RKO (cell line): ENCODE results near the gene CCDC50.

ENCODE experiments used
- DNase-seq: peaks from one replicate; pipeline ENCODE4 v3.0.0-alpha.2; 2016; ENCODE audit warnings: low spot score

The CCDC50 gene, protein sequence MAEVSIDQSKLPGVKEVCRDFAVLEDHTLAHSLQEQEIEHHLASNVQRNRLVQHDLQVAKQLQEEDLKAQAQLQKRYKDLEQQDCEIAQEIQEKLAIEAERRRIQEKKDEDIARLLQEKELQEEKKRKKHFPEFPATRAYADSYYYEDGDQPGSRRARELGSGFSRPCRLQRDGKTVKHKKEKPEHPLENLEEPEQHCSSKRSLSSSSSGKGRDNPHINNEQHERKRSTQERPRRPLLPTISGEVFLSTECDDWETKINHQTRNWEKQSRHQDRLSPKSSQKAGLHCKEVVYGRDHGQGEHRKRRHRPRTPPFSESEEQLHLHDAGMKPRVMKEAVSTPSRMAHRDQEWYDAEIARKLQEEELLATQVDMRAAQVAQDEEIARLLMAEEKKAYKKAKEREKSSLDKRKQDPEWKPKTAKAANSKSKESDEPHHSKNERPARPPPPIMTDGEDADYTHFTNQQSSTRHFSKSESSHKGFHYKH

DNA sequence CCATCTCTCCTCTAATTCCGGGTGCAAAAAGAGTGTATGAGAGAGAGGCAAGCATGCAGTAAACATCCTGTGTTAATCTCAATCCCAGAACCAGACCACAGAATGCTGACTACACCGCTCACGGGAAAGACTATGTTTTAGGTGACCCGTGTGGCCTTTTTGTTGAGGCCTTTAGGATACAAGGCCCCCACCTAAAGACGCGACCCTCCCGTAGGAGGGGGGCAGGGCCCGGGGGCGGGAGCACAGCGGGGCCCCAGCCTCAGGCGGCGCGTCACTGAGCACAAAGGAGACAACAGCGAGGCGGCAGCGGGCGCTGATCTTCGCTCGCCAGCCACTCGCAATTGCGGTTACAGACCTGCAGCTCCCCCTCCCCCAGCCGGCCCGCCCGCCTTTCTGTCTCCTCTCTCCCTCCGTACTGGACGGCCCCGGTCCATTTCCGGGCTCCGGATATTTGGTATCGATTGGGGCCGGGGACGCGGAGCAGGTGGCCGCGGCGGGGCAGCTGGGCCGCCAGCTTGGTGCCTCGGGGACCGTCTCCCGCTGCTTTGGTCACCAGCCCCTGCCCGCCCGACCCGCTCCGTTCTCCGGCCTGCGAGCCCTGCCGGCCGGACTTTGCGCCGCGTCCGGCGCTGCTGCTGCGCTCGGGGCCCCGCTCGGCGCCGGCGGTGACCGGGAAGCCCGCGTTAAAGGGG lies at the start of gene CCDC50:
CCDC50 (plus strand) TSS at position 433 of the 692 bp plus-strand sequence. CDS start 281 bp downstream, outside the sequence.
- peak; percentile 83 for DNase-seq

DNA sequence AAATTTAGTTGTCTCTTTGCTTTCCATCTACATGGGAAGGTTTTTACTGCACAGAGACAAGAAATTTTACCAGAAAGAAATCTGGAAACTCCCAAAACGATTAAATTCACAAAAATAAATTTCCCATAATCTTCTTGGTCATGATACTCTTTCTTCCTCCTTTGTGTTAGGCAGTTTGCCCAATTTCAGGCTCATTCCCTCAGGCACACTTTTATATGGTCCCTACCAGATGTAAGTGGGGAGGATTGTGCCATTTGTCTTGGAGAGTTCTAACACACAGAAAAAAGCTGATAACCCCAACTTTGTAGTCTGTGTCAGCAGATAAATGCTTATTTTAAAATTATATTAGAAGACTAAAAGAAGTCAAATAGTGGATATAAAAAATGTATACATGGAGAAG lies 49.1 kb upstream of the CCDC50 start:
- DNase-seq = no peak

DNA sequence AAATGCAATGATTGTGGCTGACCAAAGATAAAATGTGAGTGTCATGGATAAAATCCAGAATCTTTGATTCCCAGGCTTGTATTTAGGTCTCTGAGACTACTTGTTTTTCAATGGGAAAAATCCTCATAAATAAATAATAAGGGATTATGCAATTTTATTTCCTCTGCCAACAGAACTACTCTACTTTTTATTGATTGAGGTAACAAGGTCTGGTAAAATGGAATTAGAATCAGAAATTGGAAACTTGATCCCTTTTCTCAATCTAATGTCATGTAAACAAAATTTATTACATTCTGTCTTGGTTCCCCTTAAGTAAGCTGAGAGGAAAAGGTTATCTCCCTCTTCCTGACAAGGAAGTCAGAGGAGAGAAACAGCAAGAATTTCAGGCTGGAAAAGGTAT lies 48.3 kb upstream of the CCDC50 start:
- no peak for DNase-seq

DNA sequence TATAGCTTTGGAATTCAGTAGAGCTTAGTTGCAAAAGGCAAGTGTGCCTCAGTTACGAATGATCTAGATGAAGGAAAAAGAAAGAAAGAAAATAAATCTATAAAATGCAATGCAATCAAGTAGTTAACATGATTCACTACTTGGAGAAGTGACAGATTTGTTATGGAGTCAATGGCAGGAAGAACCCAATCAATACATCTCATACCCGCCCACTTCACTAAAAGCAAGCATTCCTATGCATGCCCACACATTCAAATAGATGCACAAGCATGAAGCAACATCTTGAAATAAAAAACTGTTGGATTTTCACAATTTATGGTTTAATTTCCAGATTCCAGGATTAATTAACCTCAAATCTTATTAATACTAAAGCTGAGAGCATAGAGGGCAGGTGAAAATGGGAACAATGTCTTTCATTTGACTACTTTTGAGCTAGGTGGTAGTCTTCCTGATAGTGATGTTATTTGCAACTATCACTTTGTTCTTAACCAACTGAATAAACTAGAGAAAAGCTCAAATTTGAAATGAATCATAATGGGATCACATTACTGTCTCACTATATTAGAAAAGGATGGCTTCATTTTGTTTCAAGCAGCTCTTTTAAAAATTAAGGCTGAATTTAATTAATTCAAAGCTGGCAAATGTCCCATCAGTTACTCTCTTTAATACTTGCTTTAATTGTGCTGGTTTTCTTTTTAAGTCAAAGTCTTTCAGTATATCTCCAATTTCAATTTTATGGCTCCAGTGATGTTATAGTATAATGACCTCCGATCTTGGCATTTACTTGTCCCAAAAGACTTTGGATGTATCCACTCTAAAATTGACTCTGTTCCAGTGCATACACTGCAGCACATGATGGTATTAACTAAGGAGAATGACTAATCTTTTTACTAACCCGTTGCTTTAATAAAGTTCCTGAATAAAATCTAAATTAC lies 46.7 kb upstream of the CCDC50 start:
- no peak for DNase-seq

DNA sequence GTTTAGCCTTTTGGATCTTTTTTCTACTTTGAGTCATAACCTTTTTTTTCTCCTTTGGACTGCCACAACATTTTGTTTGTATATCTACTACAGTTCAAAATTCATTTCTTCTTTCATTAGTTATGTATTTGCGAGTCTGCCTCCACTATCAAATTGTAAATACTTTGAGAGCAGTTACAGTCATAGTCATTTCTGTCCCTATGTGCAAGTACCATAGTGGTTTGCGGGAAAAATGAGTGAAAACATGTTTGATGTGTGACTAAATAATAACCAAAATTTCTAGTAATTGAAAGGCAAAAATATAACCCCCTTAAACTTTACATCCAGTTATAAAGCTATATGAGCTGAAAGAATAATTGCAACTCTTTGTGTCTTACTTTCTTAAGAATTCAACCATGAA lies 45.8 kb upstream of the CCDC50 start:
- no peak for DNase-seq

DNA sequence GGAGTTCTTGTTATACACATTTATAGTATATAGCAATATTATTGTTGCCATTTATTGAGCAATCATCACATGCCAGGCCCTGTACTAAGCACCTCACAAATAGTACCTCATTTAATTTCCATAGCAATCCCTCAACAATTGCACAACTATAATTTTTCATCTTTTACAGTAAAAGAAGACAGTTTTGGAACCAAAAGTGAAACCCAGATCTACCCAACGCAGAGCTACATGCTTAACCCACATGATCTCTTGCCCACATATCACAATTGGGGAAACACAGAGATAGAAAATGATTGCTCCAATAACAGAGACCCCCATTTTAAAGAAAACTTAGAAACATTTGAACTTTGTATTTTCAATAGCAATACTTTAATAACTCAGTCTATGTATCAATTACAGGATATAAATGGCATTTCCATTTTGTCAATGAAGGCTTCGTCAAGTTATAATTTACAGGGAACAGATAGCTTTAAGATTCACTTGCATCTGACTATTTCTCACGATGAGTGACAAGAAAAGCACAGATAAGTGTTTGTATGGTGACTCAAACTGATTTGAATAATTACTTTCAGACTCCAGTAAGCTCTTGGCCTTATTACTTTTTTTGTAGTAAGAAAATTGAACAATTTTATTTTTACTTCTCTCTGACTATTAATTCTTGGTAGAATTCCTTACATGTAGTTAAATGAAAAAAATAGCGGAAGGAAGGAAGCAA lies 38.7 kb upstream of the CCDC50 start:
- no peak for DNase-seq

DNA sequence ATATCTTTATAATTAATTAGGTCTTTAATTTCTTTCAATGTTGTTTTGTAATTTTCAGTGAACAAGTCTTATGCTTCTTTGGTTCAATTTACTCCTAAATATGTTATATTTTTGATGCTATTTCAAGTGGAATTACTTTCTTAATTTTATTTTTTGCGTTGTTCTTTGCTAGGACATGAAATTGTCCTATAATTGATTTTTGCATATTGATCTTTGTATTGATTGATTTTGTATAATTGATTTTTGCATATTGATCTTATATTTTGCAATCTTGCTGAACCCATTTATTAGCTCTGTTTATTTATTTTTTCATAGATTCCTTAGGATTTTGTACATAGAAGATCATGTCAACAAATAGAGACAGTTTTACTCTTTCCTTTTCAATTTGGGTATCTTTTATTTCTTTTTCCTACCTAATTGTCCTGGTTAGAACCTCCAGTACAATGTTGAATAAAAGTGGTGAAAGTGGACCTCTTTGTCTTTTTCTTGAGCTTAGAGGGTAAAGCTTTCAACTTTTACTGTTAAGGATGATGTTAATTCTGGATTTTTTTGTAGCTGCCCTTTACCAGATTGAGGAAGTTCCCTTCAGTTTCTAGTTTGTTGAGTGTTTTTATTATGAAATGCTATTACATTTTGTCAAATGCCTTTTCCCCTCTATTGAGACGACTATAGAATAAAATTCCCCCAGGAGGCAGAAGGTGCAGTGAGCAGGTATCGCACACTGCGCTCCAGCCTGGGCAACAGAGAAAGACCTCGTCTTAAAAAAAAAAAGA lies 36.8 kb upstream of the CCDC50 start:
- no peak for DNase-seq

DNA sequence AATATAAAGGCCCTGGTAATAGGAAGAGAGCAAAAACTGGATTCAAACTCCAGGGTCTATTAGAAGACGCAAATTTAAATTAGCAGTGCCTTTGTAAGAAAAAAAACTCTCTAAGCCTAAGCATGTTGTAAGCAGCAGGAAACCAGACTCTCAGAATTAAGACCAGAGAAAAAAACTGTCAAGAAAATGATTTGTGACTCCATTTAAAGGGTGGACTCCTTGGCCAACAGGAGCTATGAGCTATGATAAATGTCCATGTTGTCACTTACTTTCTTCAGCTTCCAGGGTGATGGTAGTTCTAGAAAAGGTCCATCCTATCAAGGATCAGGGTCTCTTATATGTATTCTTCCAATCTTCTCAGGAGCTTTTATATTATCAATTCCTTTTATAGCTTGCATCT lies 34.9 kb upstream of the CCDC50 start:
- no peak for DNase-seq

DNA sequence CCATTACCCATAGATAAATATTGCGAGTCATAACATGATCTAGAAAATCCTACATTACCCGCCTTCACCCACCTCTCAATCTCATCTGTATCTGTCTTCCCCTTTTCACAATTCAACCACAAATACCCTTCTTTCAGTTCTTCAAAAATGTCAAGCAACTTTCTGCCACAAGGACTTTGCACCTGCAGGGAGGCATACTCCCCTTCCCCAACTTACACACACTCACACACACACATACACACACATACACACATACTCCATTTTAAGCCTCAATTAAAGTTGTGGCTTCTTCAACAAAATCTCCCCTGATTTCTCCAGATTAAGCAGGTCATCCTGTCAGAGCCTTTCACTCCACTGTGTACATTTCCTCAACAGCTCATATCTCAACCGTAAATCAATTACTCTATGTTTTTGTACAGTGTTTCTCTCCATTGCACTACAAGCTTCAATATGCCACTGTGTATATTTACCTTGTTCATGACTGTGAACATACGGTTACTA lies 33.1 kb upstream of the CCDC50 start:
- DNase-seq = no peak

DNA sequence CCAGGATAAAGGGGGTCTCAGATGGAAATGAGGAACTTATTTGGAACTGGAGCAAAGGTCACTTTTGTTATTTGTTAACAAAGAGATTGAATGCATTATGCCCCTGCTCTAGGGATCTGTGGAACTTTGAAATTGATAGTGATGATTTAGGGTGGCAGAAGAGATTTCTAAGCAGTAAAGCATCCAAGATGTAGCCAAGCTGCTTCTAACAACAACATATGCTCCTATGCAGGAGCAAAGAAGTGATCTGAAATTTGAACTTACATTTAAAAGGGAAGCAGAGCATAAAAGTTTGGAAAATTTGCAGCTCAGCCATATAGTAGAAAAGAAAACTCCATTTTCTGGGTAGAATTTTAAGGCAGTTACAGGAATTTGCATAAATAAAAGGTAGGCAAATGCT lies 30.3 kb upstream of the CCDC50 start:
- DNase-seq = no peak

DNA sequence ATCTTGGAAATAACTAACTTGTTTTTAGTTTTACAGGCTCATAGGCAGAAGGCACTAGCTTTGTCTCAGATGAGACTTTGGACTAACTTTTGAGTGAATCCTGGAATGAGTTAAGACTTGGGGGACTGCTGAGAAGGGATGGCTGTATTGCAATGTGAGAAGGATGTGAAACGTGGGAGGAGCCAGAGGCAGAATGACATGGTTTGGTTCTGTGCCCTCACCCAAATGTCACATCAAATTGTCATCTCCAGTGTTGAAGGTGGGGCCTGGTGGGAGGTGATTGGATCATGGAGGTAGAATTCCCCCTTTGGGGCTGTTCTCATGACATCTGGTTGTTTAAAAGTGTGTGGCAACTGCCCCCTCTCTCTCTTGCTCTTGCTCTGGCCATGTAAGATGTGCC lies 28.8 kb upstream of the CCDC50 start:
- DNase-seq = no peak

DNA sequence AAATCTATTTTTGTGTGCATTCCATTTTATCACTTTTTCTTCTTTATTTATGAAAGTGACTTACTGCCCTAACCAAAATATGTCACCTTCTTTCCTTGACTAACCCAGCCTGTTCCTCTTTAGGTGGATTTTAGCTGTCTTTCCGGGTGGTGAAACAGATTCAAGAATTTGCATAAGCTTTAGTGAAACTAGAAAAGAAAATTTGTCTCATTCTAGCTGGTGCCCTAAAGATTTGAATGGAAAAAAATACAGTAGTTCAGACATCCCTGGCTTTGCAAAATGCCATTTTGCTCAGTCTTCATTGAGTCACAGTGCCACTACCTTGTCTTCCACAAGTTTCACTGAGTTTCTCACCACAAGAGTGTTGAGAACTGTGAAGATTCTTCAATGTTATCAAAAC lies 28.2 kb upstream of the CCDC50 start:
- DNase-seq = no peak

DNA sequence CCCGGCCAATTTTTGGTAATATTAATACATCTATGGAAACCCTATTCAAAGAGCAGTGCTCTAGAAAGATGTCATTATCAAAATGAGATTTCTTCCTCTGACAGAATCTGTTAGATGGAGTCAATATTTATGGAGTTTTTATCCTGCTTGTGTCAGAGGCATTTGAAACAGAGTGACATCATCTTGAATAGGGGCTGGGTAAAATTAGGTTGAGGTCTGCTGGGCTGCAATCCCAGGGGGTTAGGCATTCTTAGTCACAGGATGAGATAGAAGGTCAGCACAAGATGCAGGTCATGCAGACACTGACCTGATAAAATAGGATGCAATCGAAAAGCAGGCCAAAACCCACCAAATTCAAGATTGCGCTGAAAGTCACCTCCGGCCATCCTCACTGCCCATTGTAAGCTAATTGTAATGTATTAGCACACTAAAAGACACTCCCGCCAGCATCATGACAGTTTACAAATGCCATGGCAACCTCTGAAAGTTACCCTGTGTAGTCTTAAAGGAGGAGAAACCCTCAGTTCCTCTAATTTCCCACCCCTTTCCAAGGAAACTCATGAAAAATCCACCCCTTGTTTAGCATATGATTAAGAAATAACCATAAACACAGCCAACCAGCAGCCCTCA lies 27.3 kb upstream of the CCDC50 start:
- no peak for DNase-seq

DNA sequence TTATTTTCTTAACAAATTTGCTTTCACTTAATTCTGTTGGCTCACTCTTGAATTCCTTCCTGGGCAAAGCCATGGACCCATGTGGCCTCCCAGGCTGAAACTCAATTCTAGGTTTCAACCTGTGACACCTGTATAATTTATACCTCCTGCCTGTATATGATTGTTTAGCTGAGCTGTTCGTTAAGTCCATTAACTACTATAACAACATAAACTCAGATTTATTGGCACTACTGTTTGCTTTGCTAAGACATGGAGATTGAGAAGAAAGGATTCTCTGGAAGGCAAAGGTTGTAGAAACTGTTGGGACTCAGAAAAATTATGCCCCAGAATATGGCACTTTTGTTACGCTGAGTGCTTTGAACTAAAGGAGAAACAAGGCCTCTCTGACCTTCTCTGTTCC lies 26.7 kb upstream of the CCDC50 start:
- DNase-seq = no peak

DNA sequence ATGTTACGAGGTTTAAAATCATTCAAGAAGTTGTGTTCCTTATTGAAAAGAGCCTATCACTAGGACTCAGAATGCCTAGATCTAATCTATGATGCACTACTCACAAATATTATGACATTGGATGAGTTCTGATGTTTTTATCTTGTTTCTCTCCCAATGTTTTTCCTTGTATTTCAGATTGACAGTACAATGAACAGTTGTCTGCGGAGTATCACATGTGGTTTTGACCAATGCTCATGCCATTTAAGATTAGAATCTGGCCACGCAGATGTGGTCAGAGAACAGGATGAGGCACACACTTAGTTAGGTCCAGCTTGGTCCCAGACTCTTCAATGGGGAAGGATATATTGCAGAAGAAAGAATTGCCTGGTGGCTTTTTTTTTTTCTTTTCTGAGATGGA lies 25.6 kb upstream of the CCDC50 start:
- no peak for DNase-seq

DNA sequence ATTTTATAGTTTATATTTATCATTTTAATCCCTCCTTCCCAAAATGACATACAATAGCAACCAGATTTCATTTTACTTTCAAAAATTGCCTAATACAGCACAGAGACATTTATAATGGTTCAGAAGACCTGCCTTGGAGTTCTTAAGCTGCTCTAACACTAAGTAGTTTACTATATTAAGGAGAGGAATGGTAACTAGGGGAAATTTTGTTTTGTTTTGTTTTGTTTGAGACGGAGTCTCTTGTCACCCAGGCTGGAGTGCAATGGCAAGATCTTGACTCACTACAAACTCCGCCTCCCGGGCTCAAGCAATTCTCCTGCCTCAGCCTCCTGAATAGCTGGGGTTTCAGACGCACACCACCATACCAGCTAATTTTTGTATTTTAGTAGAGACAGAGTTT lies 22.8 kb upstream of the CCDC50 start:
- no peak for DNase-seq

DNA sequence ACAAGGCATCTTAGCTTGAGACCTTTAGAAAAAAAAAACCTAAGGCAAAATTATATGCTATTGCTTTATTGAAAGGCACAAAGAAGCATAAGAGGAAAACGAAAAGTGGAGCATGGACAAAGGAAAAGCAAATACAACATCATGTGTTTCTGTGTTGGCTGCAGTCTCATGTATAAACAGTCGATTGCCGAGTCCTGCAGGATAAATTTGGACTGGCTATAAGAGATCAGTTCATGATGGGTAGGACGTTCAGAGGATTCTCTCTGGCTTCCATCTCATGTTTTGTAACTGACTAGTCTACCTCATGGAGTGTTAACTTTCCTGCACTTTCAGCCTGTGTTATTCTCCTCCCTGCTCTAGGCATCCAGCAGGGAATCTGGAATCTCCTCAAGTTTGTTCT lies 21.9 kb upstream of the CCDC50 start:
- DNase-seq = no peak

DNA sequence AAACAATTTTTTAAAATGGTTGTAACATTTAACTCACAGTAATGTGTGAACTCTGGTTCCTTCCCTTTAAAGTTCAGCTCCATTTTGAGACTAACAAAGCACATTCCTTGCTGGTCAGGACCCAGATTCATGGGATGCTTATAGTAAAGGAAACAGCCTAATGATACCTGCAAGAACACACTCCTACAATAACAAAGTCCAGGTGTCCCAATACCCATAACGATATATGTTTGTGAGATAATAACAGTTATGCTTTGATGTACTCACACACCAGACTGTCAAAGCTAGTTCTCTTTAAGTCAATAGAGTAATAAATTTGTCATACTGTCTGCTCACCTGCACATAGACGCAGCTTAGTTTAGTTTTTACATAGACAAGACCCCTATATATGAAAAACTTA lies 15.9 kb upstream of the CCDC50 start:
- DNase-seq = no peak

DNA sequence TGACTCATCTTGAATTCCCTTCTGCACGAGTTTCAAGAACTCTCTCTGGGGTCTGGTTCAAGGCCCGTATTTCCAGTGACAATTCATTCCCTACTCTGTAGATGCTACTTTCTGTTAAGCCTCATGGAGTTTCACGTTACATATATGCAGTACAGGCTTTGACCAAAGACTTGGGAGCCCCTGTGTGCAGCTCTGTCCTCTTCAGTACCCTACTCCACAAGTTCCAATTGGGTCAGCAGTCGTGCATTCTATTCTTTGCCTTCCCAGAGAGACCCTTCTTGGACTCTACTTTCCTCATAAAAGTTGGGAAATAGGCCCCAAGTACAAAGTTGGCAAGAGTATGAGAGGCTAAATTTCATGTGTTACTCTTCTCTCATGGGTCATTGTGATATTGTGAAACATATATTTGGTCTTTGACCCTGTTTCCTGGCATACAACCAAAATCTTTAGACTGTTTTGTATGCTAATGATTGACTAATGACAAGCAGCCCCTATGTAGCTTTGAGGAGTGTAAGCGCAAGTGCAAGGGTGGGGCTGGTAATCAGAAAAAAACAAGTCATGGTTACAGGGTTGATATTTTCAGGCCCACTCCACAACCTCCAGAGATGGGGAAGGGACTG lies 15.0 kb upstream of the CCDC50 start:
- no peak for DNase-seq
